Measurements from ENCODE around the gene APBB2. TPM values are rescaled to one million over a fixed set of nuclear protein-coding genes. Genes with fewer than 3 reads are reported as not detected.

Gene APBB2
- total RNA-seq, 2 experiments from 2014 or later: 0.22 TPM; not detected in 1

DNA sequence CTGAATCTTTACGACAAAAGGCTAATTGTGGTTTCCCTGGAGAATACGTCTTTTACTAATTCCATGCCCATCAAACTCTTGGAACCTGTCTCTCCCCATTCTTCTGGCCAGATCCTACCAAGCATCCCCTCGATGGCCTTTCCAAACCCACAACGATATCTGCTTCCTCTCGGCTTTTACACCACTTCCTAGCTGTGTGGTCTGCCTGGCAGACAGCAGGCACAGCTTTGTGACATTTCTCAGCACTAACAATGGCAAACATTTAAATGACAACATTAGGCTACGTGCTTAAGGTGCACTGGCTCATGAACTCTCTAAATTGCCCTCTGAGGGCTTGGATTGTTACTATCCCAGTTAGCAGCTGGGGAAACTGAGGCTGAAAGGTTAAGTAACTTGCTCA, 323.6 kb downstream of the APBB2 start:
- H3K4me1 ChIP-seq (ENCODE audit: insufficient read depth, low read length): no peaks in the 10 kb centered on the region
- H3K36me3 Mint-ChIP-seq (ENCODE audit: low read depth): no peaks in the 10 kb centered on the region
- H3K36me3 ChIP-seq (ENCODE audit: insufficient read depth, low read length): no peaks in the 10 kb centered on the region
- DNase-seq: no peak
- ChIA-PET CTCF (interaction anchor here (0.6 kb wide), 1 partner anchor 251 kb away, joined by 6 read pairs; no protein-coding TSS in a partner anchor), POLR2A (no interaction called here)
- peaks cover 4% of the 10 kb centered on the region for H3K4me1 Mint-ChIP-seq (ENCODE audit: low read depth)
- H3K27ac ChIP-seq (ENCODE audit: low read depth in 1 of 2, low read length in 2 of 2): no peak overlapping the region
- no peak overlapping the region for H3K27ac Mint-ChIP-seq
- H3K27me3 Mint-ChIP-seq: no peaks in the 10 kb centered on the region
- H3K4me3 Mint-ChIP-seq: no peak overlapping the region
- H3K27me3 ChIP-seq (ENCODE audit: control insufficient read depth in 1 of 2, insufficient read depth in 2 of 2, low read length in 2 of 2): no peaks in the 10 kb centered on the region
- H3K9me3 ChIP-seq (ENCODE audit: control insufficient read depth in 1 of 2, insufficient read depth in 1 of 2, low read length in 2 of 2): no peaks in the 10 kb centered on the region
- no peaks in the 10 kb centered on the region for H3K9me3 Mint-ChIP-seq
- ATAC-seq (ENCODE audit: poor library complexity): no peak
- no peak overlapping the region for H3K4me3 ChIP-seq (ENCODE audit: low read length)
- TF ChIP-seq, protein P1, sequence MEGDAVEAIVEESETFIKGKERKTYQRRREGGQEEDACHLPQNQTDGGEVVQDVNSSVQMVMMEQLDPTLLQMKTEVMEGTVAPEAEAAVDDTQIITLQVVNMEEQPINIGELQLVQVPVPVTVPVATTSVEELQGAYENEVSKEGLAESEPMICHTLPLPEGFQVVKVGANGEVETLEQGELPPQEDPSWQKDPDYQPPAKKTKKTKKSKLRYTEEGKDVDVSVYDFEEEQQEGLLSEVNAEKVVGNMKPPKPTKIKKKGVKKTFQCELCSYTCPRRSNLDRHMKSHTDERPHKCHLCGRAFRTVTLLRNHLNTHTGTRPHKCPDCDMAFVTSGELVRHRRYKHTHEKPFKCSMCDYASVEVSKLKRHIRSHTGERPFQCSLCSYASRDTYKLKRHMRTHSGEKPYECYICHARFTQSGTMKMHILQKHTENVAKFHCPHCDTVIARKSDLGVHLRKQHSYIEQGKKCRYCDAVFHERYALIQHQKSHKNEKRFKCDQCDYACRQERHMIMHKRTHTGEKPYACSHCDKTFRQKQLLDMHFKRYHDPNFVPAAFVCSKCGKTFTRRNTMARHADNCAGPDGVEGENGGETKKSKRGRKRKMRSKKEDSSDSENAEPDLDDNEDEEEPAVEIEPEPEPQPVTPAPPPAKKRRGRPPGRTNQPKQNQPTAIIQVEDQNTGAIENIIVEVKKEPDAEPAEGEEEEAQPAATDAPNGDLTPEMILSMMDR (IDR thresholded peaks at IDR 0.05): no peak
- intact Hi-C loops (cut with DNase I, micrococcal nuclease): loop anchor here in 1 of 2 experiments (5.0 to 10.0 kb wide), 2 partner anchors 156 to 473 kb away; no protein-coding TSS in a partner anchor

DNA sequence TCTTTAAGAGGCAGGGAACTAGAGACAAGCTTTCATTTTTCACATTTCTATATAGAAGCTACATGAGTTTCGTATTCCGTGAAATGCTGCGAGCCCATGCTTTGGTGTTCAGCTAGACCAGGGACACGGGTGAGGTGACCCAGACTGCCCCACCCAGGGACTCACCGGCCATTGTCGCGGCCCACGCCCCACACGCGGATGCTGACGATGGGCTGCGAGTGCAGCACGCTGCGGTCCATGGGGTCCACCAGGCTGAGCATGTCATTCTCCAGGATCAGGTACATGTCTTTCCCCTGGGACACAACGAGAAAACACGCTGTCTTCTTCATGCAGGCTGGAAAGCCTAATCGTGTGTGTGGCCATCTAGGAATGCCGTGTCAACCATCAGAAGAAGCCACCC, 324.1 kb downstream of the APBB2 start:
- Mint-ChIP-seq H3K4me3 (no peak overlapping the region), H3K9me3 (no peaks in the 10 kb centered on the region), H3K36me3 (ENCODE audit: low read depth) (no peaks in the 10 kb centered on the region), H3K4me1 (ENCODE audit: low read depth) (peaks cover 4% of the 10 kb centered on the region), H3K27ac (no peak overlapping the region), H3K27me3 (no peaks in the 10 kb centered on the region)
- TF ChIP-seq, protein P1 (IDR thresholded peaks at IDR 0.05): no peak
- Histone ChIP-seq H3K4me3 (ENCODE audit: low read length) (no peak overlapping the region), H3K36me3 (ENCODE audit: insufficient read depth, low read length) (no peaks in the 10 kb centered on the region), H3K4me1 (ENCODE audit: insufficient read depth, low read length) (no peaks in the 10 kb centered on the region), H3K27me3 (ENCODE audit: control insufficient read depth in 1 of 2, insufficient read depth in 2 of 2, low read length in 2 of 2) (no peaks in the 10 kb centered on the region), H3K27ac (ENCODE audit: low read depth in 1 of 2, low read length in 2 of 2) (no peak overlapping the region), H3K9me3 (ENCODE audit: control insufficient read depth in 1 of 2, insufficient read depth in 1 of 2, low read length in 2 of 2) (no peaks in the 10 kb centered on the region)
- CTCF ChIA-PET: no interaction called here
- DNase-seq: no peak
- intact Hi-C loops (cut with DNase I, micrococcal nuclease): loop anchor here in 1 of 2 experiments (5.0 to 10.0 kb wide), 2 partner anchors 155 to 473 kb away; no protein-coding TSS in a partner anchor
- POLR2A ChIA-PET: no interaction called here
- ATAC-seq (ENCODE audit: poor library complexity): no peak

DNA sequence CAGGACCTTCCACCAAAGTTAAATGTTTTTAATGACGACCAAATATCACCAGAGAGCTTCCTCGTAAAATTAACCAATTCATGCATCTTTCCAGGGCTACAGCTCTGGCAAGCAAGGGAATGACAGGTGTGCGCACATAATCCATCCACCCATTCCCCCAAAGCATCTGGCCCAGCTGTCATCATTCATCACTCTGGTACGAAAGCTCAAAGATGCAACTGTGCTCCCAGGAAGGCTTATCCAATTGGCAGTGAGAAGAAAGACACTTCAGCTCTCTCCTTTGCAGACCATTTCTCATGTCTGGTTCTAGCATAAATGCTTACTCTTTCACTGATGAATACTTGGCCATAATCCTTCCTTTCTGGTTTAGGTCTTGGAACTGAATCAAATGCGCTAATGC, 325.4 kb downstream of the APBB2 start:
- DNase-seq (no peak), ATAC-seq (ENCODE audit: poor library complexity) (no peak)
- Histone ChIP-seq H3K4me1 (ENCODE audit: insufficient read depth, low read length) (no peaks in the 10 kb centered on the region), H3K9me3 (ENCODE audit: control insufficient read depth in 1 of 2, insufficient read depth in 1 of 2, low read length in 2 of 2) (no peaks in the 10 kb centered on the region), H3K36me3 (ENCODE audit: insufficient read depth, low read length) (no peaks in the 10 kb centered on the region), H3K27ac (ENCODE audit: low read depth in 1 of 2, low read length in 2 of 2) (no peak overlapping the region), H3K4me3 (ENCODE audit: low read length) (no peak overlapping the region), H3K27me3 (ENCODE audit: control insufficient read depth in 1 of 2, insufficient read depth in 2 of 2, low read length in 2 of 2) (no peaks in the 10 kb centered on the region)
- ChIA-PET CTCF (interaction anchor here (1.5 kb wide), 1 partner anchor 9 kb away, joined by 5 read pairs; no protein-coding TSS in a partner anchor), POLR2A (no interaction called here)
- TF ChIP-seq, protein P1 (IDR thresholded peaks at IDR 0.05): no peak
- H3K4me1 Mint-ChIP-seq (ENCODE audit: low read depth): peaks cover 4% of the 10 kb centered on the region
- no peaks in the 10 kb centered on the region for H3K36me3 Mint-ChIP-seq (ENCODE audit: low read depth)
- no peak overlapping the region for H3K4me3 Mint-ChIP-seq
- intact Hi-C loops (cut with DNase I, micrococcal nuclease): no loop called here
- H3K9me3 Mint-ChIP-seq: no peaks in the 10 kb centered on the region
- H3K27me3 Mint-ChIP-seq: peaks cover 3% of the 10 kb centered on the region
- H3K27ac Mint-ChIP-seq: no peak overlapping the region
